B cell (primary cell): ENCODE measurements around the gene STARD3NL. TPM values are rescaled to one million over a fixed set of nuclear protein-coding genes. Genes with fewer than 3 reads are reported as not detected.

ENCODE experiments used
- ATAC-seq: fragments of 200-7000 bp; cut with Tn5 transposase; one replicate; pipeline ENCODE4 v1.10.0; 2021; ENCODE audit warnings: low read depth, mild to moderate bottlenecking, moderate number of reproducible peaks, moderate library complexity
- CTCF ChIA-PET: fragments of 350-600 bp; sonication (Branson Sonifier 250); formaldehyde crosslinking; loops from one replicate; lab custom pipeline; 2021; ENCODE audit warnings: antibody characterized with exemption, inconsistent platforms; lab: Charles Lee
- POLR2A ChIA-PET: fragments of 350-600 bp; sonication (Branson Sonifier 250); formaldehyde crosslinking; loops from one replicate; lab custom pipeline; 2021; ENCODE audit warnings: antibody characterized with exemption; lab: Charles Lee
- DNase-seq: peaks from one replicate; pipeline ENCODE4 v3.0.0; 2013
- H2AFZ ChIP-seq: 2 replicates; pipeline ENCODE4 v1.6.1; 2012; ENCODE audit warnings: mild to moderate bottlenecking, low read depth, low read length; ENCODE audit not compliant: insufficient read depth, poor library complexity, severe bottlenecking
- H3K27ac ChIP-seq, 2 donors: 1 replicate in 1 of 2; 2 replicates in 1 of 2; pipeline ENCODE4 v1.5.1; 2012 to 2013; ENCODE audit warnings: low read length in 2 of 2, mild to moderate bottlenecking in 2 of 2, moderate library complexity in 1 of 2
- H3K27me3 ChIP-seq, 4 experiments: fragments of 200-600 bp in 1 of 4; sonication (generic) in 1 of 4; replicated peaks in 1 of 4; 1 replicate in 2 of 4; 2 replicates in 2 of 4; pipeline versions ENCODE4 v1.6.1 to v1.7.0; 2013 to 2016; ENCODE audit warnings: low read length in 3 of 4, mild to moderate bottlenecking in 2 of 4, mixed read lengths in 1 of 4, moderate library complexity in 1 of 4; ENCODE audit not compliant: insufficient read depth in 4 of 4, control insufficient read depth in 3 of 4; ENCODE audit errors: control extremely low read depth in 1 of 4
- H3K36me3 ChIP-seq, 2 experiments: replicated peaks in 1 of 2; 1 replicate in 1 of 2; 2 replicates in 1 of 2; pipeline versions ENCODE4 v1.6.1 to v1.7.1; 2013; ENCODE audit warnings: low read length in 1 of 2; ENCODE audit not compliant: insufficient read depth in 2 of 2, control insufficient read depth in 1 of 2; ENCODE audit errors: control extremely low read depth in 1 of 2, extremely low read depth in 1 of 2
- H3K4me1 ChIP-seq, 2 donors: fragments of 200-600 bp in 1 of 2; sonication (generic) in 1 of 2; 1 replicate in 1 of 2; 2 replicates in 1 of 2; pipeline versions ENCODE4 v1.5.1 to v1.6.1; 2013 to 2017; ENCODE audit warnings: low read length in 2 of 2; ENCODE audit not compliant: control insufficient read depth in 2 of 2, insufficient read depth in 2 of 2
- H3K4me2 ChIP-seq: replicated peaks from 2 replicates; pipeline ENCODE3; 2012; ENCODE audit warnings: mild to moderate bottlenecking, low read depth, low read length; ENCODE audit not compliant: poor library complexity, severe bottlenecking
- H3K4me3 ChIP-seq, 5 experiments: fragments of 200-600 bp in 1 of 5; sonication (generic) in 1 of 5; 1 replicate in 3 of 5; 2 replicates in 2 of 5; pipeline versions ENCODE4 v1.5.1 to v1.7.0; 2011 to 2016; ENCODE audit warnings: low read length in 4 of 5, mild to moderate bottlenecking in 4 of 5, low read depth in 2 of 5, control low read depth in 1 of 5, moderate library complexity in 1 of 5; ENCODE audit not compliant: insufficient read depth in 1 of 5; ENCODE audit errors: control extremely low read depth in 1 of 5, extremely low read depth in 1 of 5
- H3K79me2 ChIP-seq: fragments of 200-600 bp; sonication (generic); one replicate; pipeline ENCODE4 v1.6.0; 2016; ENCODE audit warnings: low read length; ENCODE audit not compliant: control insufficient read depth, insufficient read depth
- H3K9ac ChIP-seq: fragments of 200-600 bp; sonication (generic); 2 replicates; pipeline ENCODE4 v1.6.1; 2017; ENCODE audit warnings: mild to moderate bottlenecking, low read length, moderate library complexity
- H3K9me3 ChIP-seq, 3 donors: one replicate each; pipeline versions ENCODE4 v1.6.1 to v1.7.1; 2013; ENCODE audit warnings: low read length in 2 of 3; ENCODE audit not compliant: control insufficient read depth in 2 of 3, insufficient read depth in 1 of 3; ENCODE audit errors: control extremely low read depth in 1 of 3
- H4K20me1 ChIP-seq: 2 replicates; pipeline ENCODE4 v1.6.0; 2012; ENCODE audit warnings: mild to moderate bottlenecking, low read length; ENCODE audit not compliant: insufficient read depth, control insufficient read depth, poor library complexity, severe bottlenecking
- H3K27ac Mint-ChIP-seq: one replicate; pipeline ENCODE4 v1.8.0; 2021; ENCODE audit warnings: mixed read lengths
- H3K27me3 Mint-ChIP-seq: one replicate; pipeline ENCODE4 v1.8.0; 2021; ENCODE audit warnings: mixed read lengths
- H3K4me1 Mint-ChIP-seq: one replicate; pipeline ENCODE4 v1.8.0; 2021; ENCODE audit warnings: mixed read lengths
- H3K4me3 Mint-ChIP-seq: one replicate; pipeline ENCODE4 v1.8.0; 2021; ENCODE audit warnings: mixed read lengths
- H3K9me3 Mint-ChIP-seq: one replicate; pipeline ENCODE4 v1.8.0; 2022; ENCODE audit warnings: mixed read lengths; ENCODE audit not compliant: insufficient read depth
- EZH2 ChIP-seq: IDR thresholded peaks from 2 replicates; pipeline ENCODE4 v1.6.1; 2012; ENCODE audit warnings: borderline replicate concordance, low read depth, mild to moderate bottlenecking, moderate library complexity, low read length; ENCODE audit not compliant: insufficient read depth, poor library complexity, severe bottlenecking
- WGBS: methylation state at CpG from one replicate; pipeline ENCODE4 v1.1.5; 2013; ENCODE audit warnings: missing lambda C conversion rate; ENCODE audit not compliant: insufficient coverage; 5-methylcytosine and 5-hydroxymethylcytosine counted together
- intact Hi-C: fragments of 100-400 bp; cut with micrococcal nuclease; formaldehyde crosslinking; loops from one replicate; pipeline ENCODE4 v1.10.0; 2022
- polyA plus RNA-seq: library from polyadenylated mRNA; depleted of rRNA; stranded (reverse); fragments of >200 nt; gene quantifications from 2 replicates; pipeline ENCODE4 v1.2.3, GENCODE V29; 2012
- total RNA-seq, 2 donors: library from RNA; stranded (reverse); fragments of 120-200 nt in 1 of 2; gene quantifications; 1 replicate in 1 of 2; 2 replicates in 1 of 2; pipeline versions ENCODE4 v1.2.3 to v1.2.4, GENCODE V29; 2013 to 2022
- TF ChIP-seq, protein P1 (sequence below): fragments of 200-600 bp; IDR thresholded peaks from one replicate; pipeline ENCODE4 v1.8.0; 2022; ENCODE audit warnings: antibody characterized with exemption, mild to moderate bottlenecking

The STARD3NL gene
- total and polyA plus RNA-seq, 2 donors (not counting 1 experiment from before 2014, with no cell fraction given), result 13.4 to 24.5 TPM

DNA sequence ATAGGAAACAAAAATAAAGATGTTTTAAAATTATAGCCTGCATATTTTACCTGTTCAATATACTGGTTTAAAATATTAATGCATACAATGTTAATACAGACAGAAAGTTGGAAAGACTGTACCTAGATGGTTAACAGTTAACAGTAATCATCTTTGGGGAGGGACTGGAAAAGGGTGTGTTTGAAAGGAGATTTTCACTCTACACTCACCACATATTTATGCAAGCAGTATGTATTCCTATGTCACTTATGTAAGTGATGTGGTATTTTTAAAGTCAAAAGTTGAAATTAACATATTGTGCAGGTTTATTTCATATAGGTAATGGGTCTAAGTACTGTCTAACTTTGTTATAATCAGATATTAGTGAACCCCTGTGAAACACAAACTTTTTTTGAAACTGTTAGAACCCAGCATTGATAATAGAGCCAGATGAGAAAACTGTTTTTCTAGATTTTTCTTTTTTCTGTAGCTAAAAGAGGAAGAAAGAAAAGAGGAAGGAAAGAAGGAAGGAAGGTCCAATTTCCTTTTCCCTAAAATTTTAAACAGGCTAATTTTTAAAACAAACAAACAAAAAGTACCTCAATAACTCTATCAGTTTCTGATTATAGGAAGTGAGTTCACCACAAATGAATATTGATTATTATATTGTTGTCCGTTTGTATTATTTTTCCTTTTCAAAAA is 9.0 kb upstream of the STARD3NL start:
- Histone ChIP-seq H3K36me3 (no peaks in the 10 kb centered on the region), H3K4me3 (no peak overlapping the region), H3K27ac (no peak overlapping the region), H3K27me3 (no peaks in the 10 kb centered on the region), H3K4me1 (no peaks in the 10 kb centered on the region), H3K9ac (no peak overlapping the region), H2AFZ (no peak overlapping the region), H3K9me3 (peaks cover 0 to 1% (median 0%) of the 10 kb centered on the region in 3 donors), H3K79me2 (no peaks in the 10 kb centered on the region), H4K20me1 (no peaks in the 10 kb centered on the region), H3K4me2 (no peak overlapping the region)
- H3K4me3 Mint-ChIP-seq, result no peak overlapping the region
- DNase-seq, result no peak
- no CpG with 5 or more reads among the region's 1 CpG for WGBS
- H3K9me3 Mint-ChIP-seq, result no peaks in the 10 kb centered on the region
- ChIA-PET CTCF (interaction anchor here (0.6 kb wide), 1 partner anchor 60 kb away, joined by 3 read pairs; no protein-coding TSS in a partner anchor), POLR2A (no interaction called here)
- H3K4me1 Mint-ChIP-seq, result peaks cover 9% of the 10 kb centered on the region
- H3K27ac Mint-ChIP-seq, result no peak overlapping the region
- no peaks in the 10 kb centered on the region for H3K27me3 Mint-ChIP-seq
- ATAC-seq, result no peak
- intact Hi-C loops, result no loop called here
- TF ChIP-seq, protein P1, sequence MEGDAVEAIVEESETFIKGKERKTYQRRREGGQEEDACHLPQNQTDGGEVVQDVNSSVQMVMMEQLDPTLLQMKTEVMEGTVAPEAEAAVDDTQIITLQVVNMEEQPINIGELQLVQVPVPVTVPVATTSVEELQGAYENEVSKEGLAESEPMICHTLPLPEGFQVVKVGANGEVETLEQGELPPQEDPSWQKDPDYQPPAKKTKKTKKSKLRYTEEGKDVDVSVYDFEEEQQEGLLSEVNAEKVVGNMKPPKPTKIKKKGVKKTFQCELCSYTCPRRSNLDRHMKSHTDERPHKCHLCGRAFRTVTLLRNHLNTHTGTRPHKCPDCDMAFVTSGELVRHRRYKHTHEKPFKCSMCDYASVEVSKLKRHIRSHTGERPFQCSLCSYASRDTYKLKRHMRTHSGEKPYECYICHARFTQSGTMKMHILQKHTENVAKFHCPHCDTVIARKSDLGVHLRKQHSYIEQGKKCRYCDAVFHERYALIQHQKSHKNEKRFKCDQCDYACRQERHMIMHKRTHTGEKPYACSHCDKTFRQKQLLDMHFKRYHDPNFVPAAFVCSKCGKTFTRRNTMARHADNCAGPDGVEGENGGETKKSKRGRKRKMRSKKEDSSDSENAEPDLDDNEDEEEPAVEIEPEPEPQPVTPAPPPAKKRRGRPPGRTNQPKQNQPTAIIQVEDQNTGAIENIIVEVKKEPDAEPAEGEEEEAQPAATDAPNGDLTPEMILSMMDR, result no peak
- TF ChIP-seq EZH2, result no peak

DNA sequence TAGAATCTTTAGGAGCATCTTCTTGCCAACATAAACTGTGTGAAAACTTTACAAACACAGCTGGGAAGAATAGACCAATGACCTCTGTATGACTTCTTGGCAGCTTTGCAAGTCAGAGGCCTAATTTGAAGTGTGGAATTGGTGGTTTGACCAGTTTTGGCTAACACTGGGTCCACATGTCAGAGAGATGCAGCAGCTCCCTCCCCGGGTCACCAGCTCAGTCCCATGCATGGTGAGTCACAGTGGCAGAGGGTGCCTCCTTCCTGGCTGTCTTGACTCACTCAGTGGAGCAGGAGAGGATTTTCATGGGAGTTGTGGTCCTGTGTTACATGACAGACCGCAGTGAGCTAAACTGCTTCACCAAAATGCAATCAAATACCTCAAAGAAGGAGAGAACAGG is 8.2 kb upstream of the STARD3NL start:
- no peak for DNase-seq
- ATAC-seq, result no peak
- CTCF ChIA-PET, result interaction anchor here (1.1 kb wide), 1 partner anchor 46 kb away, joined by 3 read pairs; no protein-coding TSS in a partner anchor

More for the DNA sequence above, 8.2 kb upstream of the STARD3NL start:
- Mint-ChIP-seq H3K9me3 (no peaks in the 10 kb centered on the region), H3K4me3 (no peak overlapping the region), H3K27me3 (no peaks in the 10 kb centered on the region), H3K4me1 (peaks cover 9% of the 10 kb centered on the region), H3K27ac (no peak overlapping the region)
- POLR2A ChIA-PET, result no interaction called here
- no peak overlapping the region for H3K4me2 ChIP-seq
- no peaks in the 10 kb centered on the region for H3K27me3 ChIP-seq
- H3K36me3 ChIP-seq, result no peaks in the 10 kb centered on the region
- H2AFZ ChIP-seq, result no peak overlapping the region
- TF ChIP-seq, protein P1, result no peak
- no peak for TF ChIP-seq EZH2
- H4K20me1 ChIP-seq, result no peaks in the 10 kb centered on the region
- H3K4me1 ChIP-seq, result no peaks in the 10 kb centered on the region
- H3K4me3 ChIP-seq, result no peak overlapping the region
- H3K9ac ChIP-seq, result no peak overlapping the region
- intact Hi-C loops, result loop anchor here (10.0 kb wide), 1 partner anchor 1565 kb away; no protein-coding TSS in a partner anchor
- H3K79me2 ChIP-seq, result no peaks in the 10 kb centered on the region
- no peak overlapping the region for H3K27ac ChIP-seq
- WGBS, result no CpG with 5 or more reads among the region's 2 CpGs
- peaks cover 0 to 1% (median 0%) of the 10 kb centered on the region in 3 donors for H3K9me3 ChIP-seq
